Glutamatergic neuron (in vitro differentiated cells): Measurements from ENCODE around the gene TM2D3. TPM values are rescaled to one million over a fixed set of nuclear protein-coding genes. Genes with fewer than 3 reads are reported as not detected.

Source experiments
- DNase-seq: peaks from one replicate; pipeline ENCODE4 v3.0.0; 2022
- H3K27ac Mint-ChIP-seq: one replicate; pipeline ENCODE4 v1.8.0; 2020; ENCODE audit warnings: mild to moderate bottlenecking, mixed read lengths, inconsistent platforms; ENCODE audit not compliant: unreplicated experiment
- H3K27me3 Mint-ChIP-seq: one replicate; pipeline ENCODE4 v1.8.0; 2020; ENCODE audit warnings: mild to moderate bottlenecking, moderate library complexity, mixed read lengths, inconsistent platforms; ENCODE audit not compliant: unreplicated experiment
- H3K36me3 Mint-ChIP-seq: one replicate; pipeline ENCODE4 v1.8.0; 2020; ENCODE audit warnings: mild to moderate bottlenecking, mixed read lengths, inconsistent platforms; ENCODE audit not compliant: unreplicated experiment
- H3K4me1 Mint-ChIP-seq: one replicate; pipeline ENCODE4 v1.8.0; 2020; ENCODE audit warnings: mild to moderate bottlenecking, low read depth, mixed read lengths, inconsistent platforms; ENCODE audit not compliant: unreplicated experiment
- H3K4me3 Mint-ChIP-seq: one replicate; pipeline ENCODE4 v1.8.0; 2020; ENCODE audit warnings: mild to moderate bottlenecking, mixed read lengths, inconsistent platforms; ENCODE audit not compliant: unreplicated experiment
- H3K9me3 Mint-ChIP-seq: one replicate; pipeline ENCODE4 v1.8.0; 2020; ENCODE audit warnings: mild to moderate bottlenecking, moderate library complexity, mixed read lengths, inconsistent platforms; ENCODE audit not compliant: unreplicated experiment
- CTCF ChIP-seq: fragments of 200-600 bp; sonication (generic); IDR thresholded peaks from one replicate; pipeline ENCODE4 v1.5.0; 2021; ENCODE audit not compliant: partially characterized antibody, unreplicated experiment
- total RNA-seq: library from RNA; stranded (reverse); fragmentation: NEBNext Ultra II Directional; extraction: Animal tissue kit (Norgen Biotek cat#: 25700); gene quantifications from one replicate; pipeline ENCODE4 v1.2.1, GENCODE V29; 2021; ENCODE audit not compliant: unreplicated experiment

Gene TM2D3
- total RNA-seq, 1 donor from 2014 or later: 58.6 TPM

DNA sequence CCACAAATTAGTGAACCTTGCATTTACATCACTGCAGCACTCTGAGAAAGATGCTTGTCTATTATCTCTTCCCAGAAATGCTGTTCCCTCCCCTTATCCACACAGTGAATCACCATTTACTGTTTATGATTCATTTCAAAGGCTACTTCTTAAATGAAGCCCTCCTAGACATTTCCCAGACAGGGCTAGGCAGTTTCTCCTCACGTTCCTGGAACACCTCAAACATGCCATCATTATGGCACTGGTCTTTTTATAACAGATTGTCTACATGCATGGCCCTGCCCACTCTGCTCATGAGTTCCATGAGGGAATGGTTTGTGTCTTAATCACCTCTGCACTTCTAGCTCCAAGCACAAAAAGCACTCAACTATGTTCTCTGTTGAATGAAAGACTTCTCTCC lies 32.2 kb upstream of the TM2D3 start:
- Mint-ChIP-seq H3K27me3 (peaks cover 2% of the 10 kb centered on the region), H3K4me1 (peaks cover 6% of the 10 kb centered on the region), H3K27ac (no peak overlapping the region), H3K9me3 (no peaks in the 10 kb centered on the region), H3K36me3 (peaks cover 5% of the 10 kb centered on the region), H3K4me3 (no peak overlapping the region)
- no peak for TF ChIP-seq CTCF
- DNase-seq: no peak

DNA sequence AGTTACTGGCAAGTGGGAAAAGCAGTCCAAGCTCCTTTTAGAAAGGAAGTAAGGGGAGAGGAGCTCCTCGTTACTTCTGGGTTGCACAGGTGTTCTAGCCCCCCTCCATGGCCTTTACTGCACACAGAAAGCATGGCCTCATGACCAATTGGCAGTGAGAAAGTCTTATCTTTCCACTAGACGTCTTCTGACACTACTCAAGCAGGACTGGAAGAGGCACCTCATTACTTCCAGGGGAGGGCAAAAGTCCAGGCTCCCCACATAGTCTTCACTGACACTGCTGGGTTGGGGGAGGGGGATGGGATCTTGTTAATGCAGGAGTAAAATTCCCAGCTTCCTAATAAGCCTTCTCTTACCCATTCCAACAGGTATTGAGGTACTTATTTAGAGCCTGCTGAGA lies 27.6 kb upstream of the TM2D3 start:
- no peak for TF ChIP-seq CTCF
- no peak for DNase-seq
- H3K27me3 Mint-ChIP-seq: peaks cover 10% of the 10 kb centered on the region
- H3K27ac Mint-ChIP-seq: no peak overlapping the region
- peaks cover 23% of the 10 kb centered on the region for H3K4me1 Mint-ChIP-seq
- H3K4me3 Mint-ChIP-seq: no peak overlapping the region
- H3K9me3 Mint-ChIP-seq: peaks cover 7% of the 10 kb centered on the region
- peaks cover 5% of the 10 kb centered on the region for H3K36me3 Mint-ChIP-seq

GRCh38 chr15:101676921-101677329 lies 24.7 kb upstream of the TM2D3 start:
- H3K4me3 Mint-ChIP-seq: peak overlapping the region; percentile 44
- no peak for DNase-seq
- TF ChIP-seq CTCF: no peak
- peaks cover 7% of the 10 kb centered on the region for H3K9me3 Mint-ChIP-seq
- H3K4me1 Mint-ChIP-seq: peaks cover 23% of the 10 kb centered on the region
- peaks cover 6% of the 10 kb centered on the region for H3K36me3 Mint-ChIP-seq
- H3K27me3 Mint-ChIP-seq: peaks cover 10% of the 10 kb centered on the region
- H3K27ac Mint-ChIP-seq: peak overlapping the region; percentile 93

DNA sequence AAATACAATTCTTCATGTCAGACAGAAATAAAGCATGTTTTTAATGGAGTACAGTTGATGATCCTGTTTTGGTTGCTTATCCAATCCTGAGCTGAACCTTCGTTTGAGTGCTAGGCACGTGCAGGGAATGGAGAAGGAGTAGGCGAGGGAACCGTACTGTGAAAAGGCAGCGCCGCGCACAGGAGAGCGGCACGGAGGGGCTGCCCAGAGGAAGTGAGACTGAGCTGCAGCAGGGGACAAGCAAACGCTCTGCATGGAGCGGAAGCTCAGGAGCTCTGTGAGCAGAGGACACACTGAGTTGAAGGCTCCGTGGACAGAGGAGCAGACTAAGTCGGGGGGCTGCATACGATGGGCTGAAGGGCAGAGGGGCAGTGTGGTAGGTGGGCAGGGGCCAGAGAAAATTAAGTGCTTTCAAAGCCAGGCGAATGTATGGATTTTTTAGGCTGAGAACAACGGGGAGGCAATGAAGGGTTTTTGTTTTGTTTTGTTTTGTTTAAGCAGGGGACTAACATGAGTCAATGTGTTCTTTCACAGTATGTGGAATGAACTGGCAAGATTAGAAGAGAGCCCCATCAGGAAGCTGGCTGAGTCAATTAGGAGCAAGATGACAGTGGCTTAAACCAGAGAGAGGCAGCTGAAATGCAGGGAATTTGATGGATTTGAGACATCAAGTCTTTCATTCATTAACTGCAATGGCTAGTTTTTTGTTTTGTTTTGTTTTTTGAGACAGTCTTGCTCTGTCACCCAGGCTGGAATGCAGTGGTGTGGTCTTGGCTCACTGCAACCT lies 23.8 kb upstream of the TM2D3 start:
- Mint-ChIP-seq H3K4me1 (peaks cover 23% of the 10 kb centered on the region), H3K36me3 (peaks cover 6% of the 10 kb centered on the region), H3K9me3 (peaks cover 7% of the 10 kb centered on the region), H3K27ac (peak overlapping the region; percentile 88), H3K27me3 (peaks cover 10% of the 10 kb centered on the region), H3K4me3 (peak overlapping the region; percentile 48)
- no peak for TF ChIP-seq CTCF
- no peak for DNase-seq

DNA sequence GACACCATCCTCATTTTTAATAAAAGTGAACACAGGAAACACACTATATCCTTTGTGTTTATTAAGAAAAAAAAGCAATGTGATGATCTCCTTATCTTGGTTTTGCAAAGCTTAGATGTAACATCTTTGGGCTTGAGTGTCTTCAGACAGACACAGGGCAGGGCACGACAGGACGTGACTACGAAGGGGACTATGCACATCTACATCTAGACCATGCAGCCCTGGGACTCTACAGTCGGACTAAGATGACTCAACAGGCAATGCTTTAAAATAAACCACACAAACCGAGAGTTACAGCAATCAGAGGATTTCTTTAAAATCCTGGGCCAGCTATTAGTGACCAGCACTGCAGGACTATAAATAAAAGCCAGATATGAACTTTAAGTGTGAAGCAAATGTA lies 22.8 kb upstream of the TM2D3 start:
- Mint-ChIP-seq H3K36me3 (peaks cover 6% of the 10 kb centered on the region), H3K4me3 (no peak overlapping the region), H3K27ac (peak overlapping the region; percentile 5), H3K27me3 (peaks cover 10% of the 10 kb centered on the region), H3K4me1 (peaks cover 21% of the 10 kb centered on the region), H3K9me3 (peaks cover 7% of the 10 kb centered on the region)
- no peak for TF ChIP-seq CTCF
- no peak for DNase-seq
